Fibroblast of lung (primary cell): Measurements from ENCODE around the gene CDX1. TPM values are rescaled to one million over a fixed set of nuclear protein-coding genes. Genes with fewer than 3 reads are reported as not detected.
A peak's percentile ranks its signal among the peaks of the same experiment; 100 is the strongest.

ENCODE experiments used
- DNase-seq, 2 donors: peaks; one replicate each; pipeline versions ENCODE4 v3.0.0 to v3.0.0-alpha.2; 2010; ENCODE audit warnings: low read depth in 2 of 2
- H2AFZ ChIP-seq: 2 replicates; pipeline ENCODE4 v1.5.1; 2012; ENCODE audit warnings: low read length, control low read depth, inconsistent platforms
- H3K27ac ChIP-seq: 2 replicates; pipeline ENCODE4 v1.5.1; 2011; ENCODE audit warnings: low read length, control low read depth; ENCODE audit not compliant: insufficient read depth
- H3K27me3 ChIP-seq: 2 replicates; pipeline ENCODE4 v1.5.1; 2011; ENCODE audit warnings: mild to moderate bottlenecking, low read length; ENCODE audit not compliant: control insufficient read depth, insufficient read depth
- H3K36me3 ChIP-seq: 2 replicates; pipeline ENCODE4 v1.5.1; 2011; ENCODE audit warnings: low read length; ENCODE audit not compliant: control insufficient read depth, insufficient read depth
- H3K4me1 ChIP-seq: 2 replicates; pipeline ENCODE4 v1.5.1; 2011; ENCODE audit warnings: low read length; ENCODE audit not compliant: control insufficient read depth, insufficient read depth; ENCODE audit errors: extremely low read depth
- H3K4me2 ChIP-seq: 2 replicates; pipeline ENCODE4 v1.5.1; 2011; ENCODE audit warnings: low read length, control low read depth; ENCODE audit not compliant: insufficient read depth; ENCODE audit errors: extremely low read depth
- H3K4me3 ChIP-seq, 4 experiments: fragments of 200-600 bp in 1 of 4; sonication (generic) in 1 of 4; replicated peaks in 1 of 4; 2 replicates each; pipeline ENCODE4 v1.5.1; 2011 to 2016; ENCODE audit warnings: low read length in 4 of 4, low read depth in 3 of 4, mild to moderate bottlenecking in 3 of 4, control low read depth in 2 of 4, inconsistent platforms in 1 of 4, mixed read lengths in 1 of 4; ENCODE audit not compliant: insufficient read depth in 1 of 4; ENCODE audit errors: control extremely low read depth in 1 of 4
- H3K79me2 ChIP-seq: 2 replicates; pipeline ENCODE4 v1.5.1; 2012; ENCODE audit warnings: mild to moderate bottlenecking, low read length, inconsistent platforms; ENCODE audit not compliant: control insufficient read depth, insufficient read depth
- H3K9ac ChIP-seq: 2 replicates; pipeline ENCODE4 v1.5.1; 2011; ENCODE audit warnings: mild to moderate bottlenecking, low read length, control low read depth; ENCODE audit not compliant: insufficient read depth
- H3K9me3 ChIP-seq: 2 replicates; pipeline ENCODE4 v1.5.1; 2012; ENCODE audit warnings: low read depth, low read length; ENCODE audit not compliant: control insufficient read depth, insufficient read depth
- H4K20me1 ChIP-seq: 2 replicates; pipeline ENCODE4 v1.5.1; 2011; ENCODE audit warnings: low read length; ENCODE audit not compliant: control insufficient read depth, insufficient read depth; ENCODE audit errors: extremely low read depth
- CTCF ChIP-seq, 2 donors: IDR thresholded peaks in 1 of 2; conservative IDR thresholded peaks in 1 of 2; 1 replicate in 1 of 2; 2 replicates in 1 of 2; pipeline ENCODE4 v1.5.1; 2011 to 2012; ENCODE audit warnings: low read length in 2 of 2, control low read depth in 1 of 2, inconsistent platforms in 1 of 2, low read depth in 1 of 2, mild to moderate bottlenecking in 1 of 2
- EZH2 ChIP-seq: IDR thresholded peaks from 2 replicates; pipeline ENCODE4 v1.5.1; 2012; ENCODE audit warnings: low read length, control low read depth, mild to moderate bottlenecking; ENCODE audit errors: missing control alignments
- polyA plus RNA-seq, 2 donors: library from polyadenylated mRNA; depleted of rRNA in 1 of 2; stranded (reverse) in 1 of 2; unstranded in 1 of 2; fragments of >200 nt; gene quantifications; 2 replicates each; pipeline ENCODE4 v1.2.1, GENCODE V29; 2011 to 2012; ENCODE audit warnings: missing spikeins in 1 of 2
- total RNA-seq: library from RNA; depleted of rRNA; stranded (reverse); fragments of >200 nt; gene quantifications from 2 replicates; pipeline ENCODE4 v1.2.1, GENCODE V29; 2014

The CDX1 gene
- total and polyA plus RNA-seq, 2 donors (not counting 1 experiment from before 2014, with no cell fraction given), result 0.33 to 1.8 TPM

DNA sequence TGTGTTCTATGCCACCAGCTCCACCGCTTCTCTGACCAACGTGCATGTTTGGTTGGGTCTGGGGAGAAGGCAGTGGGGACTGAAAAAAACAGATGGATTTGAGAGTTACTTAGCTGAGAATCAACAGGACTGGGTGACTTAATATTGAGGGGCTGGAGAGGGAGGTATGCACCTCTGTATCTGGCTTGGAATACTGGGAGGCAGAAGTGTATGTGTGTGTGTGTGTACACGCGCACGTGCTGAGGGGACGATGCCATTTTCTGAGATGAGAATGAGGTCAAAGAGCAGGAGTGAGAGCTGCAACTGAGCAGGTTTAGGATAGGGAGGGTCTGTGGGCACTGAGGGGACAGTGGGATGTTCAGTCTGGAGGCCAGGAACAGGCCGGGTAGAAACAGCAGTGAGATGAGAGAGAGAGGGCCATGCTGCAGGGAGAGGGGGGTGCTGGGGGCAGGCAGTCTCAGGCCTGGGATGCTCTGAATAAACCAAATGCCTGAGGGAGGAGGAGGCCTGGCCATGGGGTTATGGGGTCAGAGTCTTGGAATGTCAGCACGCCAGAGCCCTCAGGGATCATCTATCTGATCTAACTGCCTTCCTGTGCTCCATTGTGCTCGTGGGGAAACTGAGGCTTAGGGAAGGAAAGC lies 24.9 kb upstream of the CDX1 start:
- peak overlapping the region; percentile 67 for H3K9ac ChIP-seq
- H3K9me3 ChIP-seq, result no peaks in the 10 kb centered on the region
- H3K36me3 ChIP-seq, result peaks cover 8% of the 10 kb centered on the region
- peaks cover 84% of the 10 kb centered on the region for H3K4me1 ChIP-seq
- peaks cover 71% of the 10 kb centered on the region for H3K79me2 ChIP-seq
- H3K4me3 ChIP-seq, result no peak overlapping the region
- H2AFZ ChIP-seq, result no peak overlapping the region
- H3K27ac ChIP-seq, result peak overlapping the region; percentile 99
- no peaks in the 10 kb centered on the region for H3K27me3 ChIP-seq
- peak; percentile 82 to 88 for DNase-seq
- peak overlapping the region; percentile 32 for H3K4me2 ChIP-seq
- no peaks in the 10 kb centered on the region for H4K20me1 ChIP-seq
- TF ChIP-seq EZH2, result no peak
- TF ChIP-seq CTCF (conservative IDR thresholded peaks at IDR 0.05 in 1 of 2, IDR thresholded peaks at IDR 0.05 in 1 of 2; ENCODE audit: low read depth in 1 of 2, low read length in 2 of 2), result no peak

- Histone ChIP-seq H3K36me3 (peaks cover 2% of the 10 kb centered on the region), H3K4me3 (no peak overlapping the region), H3K4me1 (peaks cover 83% of the 10 kb centered on the region), H3K9me3 (no peaks in the 10 kb centered on the region), H3K9ac (peak overlapping the region; percentile 67), H4K20me1 (no peaks in the 10 kb centered on the region), H2AFZ (no peak overlapping the region), H3K27me3 (no peaks in the 10 kb centered on the region), H3K4me2 (peak overlapping the region; percentile 32), H3K79me2 (peaks cover 71% of the 10 kb centered on the region), H3K27ac (peak overlapping the region; percentile 99)
- TF ChIP-seq EZH2, result no peak
- TF ChIP-seq CTCF (conservative IDR thresholded peaks at IDR 0.05 in 1 of 2, IDR thresholded peaks at IDR 0.05 in 1 of 2; ENCODE audit: low read depth in 1 of 2, low read length in 2 of 2), result no peak
- no peak for DNase-seq
These were observed 24.2 kb upstream of the CDX1 start for GRCh38 chr5:150142185-150142958.

GRCh38 chr5:150142959-150143349 lies 23.6 kb upstream of the CDX1 start:
- H3K9ac ChIP-seq, result peak overlapping the region; percentile 43
- H3K4me1 ChIP-seq, result peaks cover 81% of the 10 kb centered on the region
- TF ChIP-seq CTCF (conservative IDR thresholded peaks at IDR 0.05 in 1 of 2, IDR thresholded peaks at IDR 0.05 in 1 of 2; ENCODE audit: low read depth in 1 of 2, low read length in 2 of 2), result no peak
- peak overlapping the region; percentile 42 for H3K4me2 ChIP-seq
- peaks cover 71% of the 10 kb centered on the region for H3K79me2 ChIP-seq
- peak overlapping the region; percentile 99 for H3K27ac ChIP-seq
- peaks cover 2% of the 10 kb centered on the region for H3K36me3 ChIP-seq
- no peaks in the 10 kb centered on the region for H3K9me3 ChIP-seq
- H3K4me3 ChIP-seq, result peak overlapping the region in 1 of 4 experiments; percentile 3
- no peaks in the 10 kb centered on the region for H4K20me1 ChIP-seq
- H3K27me3 ChIP-seq, result no peaks in the 10 kb centered on the region
- peak; percentile 94 to 96 for DNase-seq
- no peak overlapping the region for H2AFZ ChIP-seq
